DMS53 treated with DMSO at 0.1 percent for 48 hours (cell line): ENCODE results near the gene SRRM3.
"Not testable (repeated sequence)": the region's sequence is repeated elsewhere in the genome, so short reads cannot be mapped to it uniquely, and the experiment has no call there.

Experiments used
- DNase-seq: peaks from one replicate; lab custom pipeline; 2025; ENCODE audit not compliant: unreplicated experiment; lab: John Stamatoyannopoulos, UW

The SRRM3 gene

DNA sequence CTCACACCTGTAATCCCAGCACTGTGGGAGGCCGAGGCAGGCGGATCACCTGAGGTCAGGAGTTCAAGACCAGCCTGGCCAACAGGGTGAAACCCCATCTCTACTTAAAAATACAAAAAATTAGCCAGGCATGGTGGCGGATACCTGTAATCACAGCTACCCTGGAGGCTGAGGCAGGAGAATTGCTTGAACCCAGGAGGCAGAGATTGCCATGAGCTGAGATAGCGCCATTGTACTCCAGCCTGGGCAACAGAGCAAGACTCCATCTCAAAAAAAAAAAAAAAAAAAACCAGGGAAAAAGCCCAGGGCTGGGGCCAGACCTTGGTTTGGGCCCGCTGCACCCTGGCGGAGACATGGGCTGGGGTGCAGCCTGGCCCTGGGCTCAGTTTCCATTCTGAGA lies 110.1 kb downstream of the SRRM3 start:
- not testable (repeated sequence) for DNase-seq

DNA sequence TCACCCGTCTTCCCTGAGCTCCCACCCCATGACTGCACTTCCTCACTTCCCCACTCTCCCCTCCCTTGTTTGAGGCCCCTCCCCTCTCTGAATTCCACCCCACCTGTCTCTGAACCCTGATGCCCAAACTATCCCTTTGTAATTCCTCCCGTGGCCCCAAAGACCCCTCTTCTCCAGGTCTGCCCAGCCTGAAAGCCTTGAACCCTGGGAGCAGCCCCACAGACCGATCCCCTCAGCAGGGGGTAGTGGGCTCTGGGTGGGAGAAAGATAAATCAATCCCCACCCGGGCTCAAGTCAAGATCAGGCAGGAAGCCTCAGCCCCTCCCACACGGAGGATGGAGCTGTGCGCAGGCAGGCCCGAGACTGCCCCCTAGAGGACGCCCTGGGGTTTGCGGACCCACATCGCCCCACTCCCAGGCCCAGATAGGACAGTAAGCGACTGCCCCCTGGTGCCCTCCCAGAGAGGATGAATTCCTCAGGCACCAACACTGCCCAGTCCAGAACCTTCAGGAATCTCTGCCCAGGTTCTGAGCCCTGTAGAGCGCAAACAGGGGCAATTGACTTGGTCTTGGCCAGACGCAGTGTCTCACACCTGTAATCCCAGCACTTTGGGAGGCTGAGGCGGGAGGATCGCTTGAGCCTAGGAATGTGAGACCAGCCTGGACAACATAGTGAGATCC lies 112.5 kb downstream of the SRRM3 start:
- DNase-seq, result peak; percentile 97

DNA sequence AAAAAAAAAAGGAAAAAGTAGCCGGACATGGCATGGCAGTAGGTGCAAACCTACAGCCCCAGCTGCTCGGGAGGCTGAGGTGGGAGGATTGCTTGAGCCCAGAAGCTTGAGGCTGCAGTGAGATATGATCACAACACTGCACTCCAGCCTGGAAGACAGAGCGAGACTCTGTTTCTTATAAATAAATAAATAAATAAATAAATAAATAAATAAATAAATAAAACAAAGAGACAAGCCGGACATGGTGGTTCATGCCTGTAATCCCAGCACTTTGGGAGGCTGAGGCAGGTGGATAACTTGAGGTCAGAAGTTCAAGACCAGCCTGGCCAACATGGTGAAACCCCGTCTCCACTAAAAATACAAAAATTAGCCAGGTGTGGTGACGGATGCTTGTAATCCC lies 113.0 kb downstream of the SRRM3 start:
- DNase-seq, result not testable (repeated sequence)

DNA sequence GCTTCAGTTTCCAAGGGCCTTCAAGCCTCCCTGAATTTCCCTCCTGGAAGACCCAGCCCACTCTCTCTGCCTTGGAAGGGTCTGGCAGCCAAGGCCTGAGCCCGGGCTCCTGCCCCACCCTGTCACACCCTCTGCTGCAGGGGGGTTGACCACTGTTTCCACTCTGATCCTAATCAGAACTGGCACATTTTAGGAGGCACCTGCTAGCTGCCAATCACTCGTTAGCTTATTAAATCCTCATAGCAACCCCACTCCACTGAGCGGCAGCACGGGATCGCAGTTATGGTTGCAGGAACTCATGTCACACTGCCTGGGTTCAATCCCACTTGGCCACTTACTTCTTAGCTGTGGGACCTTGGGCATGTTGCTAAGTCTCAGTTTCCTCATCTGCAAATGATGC lies 113.7 kb downstream of the SRRM3 start:
- DNase-seq, result no peak

DNA sequence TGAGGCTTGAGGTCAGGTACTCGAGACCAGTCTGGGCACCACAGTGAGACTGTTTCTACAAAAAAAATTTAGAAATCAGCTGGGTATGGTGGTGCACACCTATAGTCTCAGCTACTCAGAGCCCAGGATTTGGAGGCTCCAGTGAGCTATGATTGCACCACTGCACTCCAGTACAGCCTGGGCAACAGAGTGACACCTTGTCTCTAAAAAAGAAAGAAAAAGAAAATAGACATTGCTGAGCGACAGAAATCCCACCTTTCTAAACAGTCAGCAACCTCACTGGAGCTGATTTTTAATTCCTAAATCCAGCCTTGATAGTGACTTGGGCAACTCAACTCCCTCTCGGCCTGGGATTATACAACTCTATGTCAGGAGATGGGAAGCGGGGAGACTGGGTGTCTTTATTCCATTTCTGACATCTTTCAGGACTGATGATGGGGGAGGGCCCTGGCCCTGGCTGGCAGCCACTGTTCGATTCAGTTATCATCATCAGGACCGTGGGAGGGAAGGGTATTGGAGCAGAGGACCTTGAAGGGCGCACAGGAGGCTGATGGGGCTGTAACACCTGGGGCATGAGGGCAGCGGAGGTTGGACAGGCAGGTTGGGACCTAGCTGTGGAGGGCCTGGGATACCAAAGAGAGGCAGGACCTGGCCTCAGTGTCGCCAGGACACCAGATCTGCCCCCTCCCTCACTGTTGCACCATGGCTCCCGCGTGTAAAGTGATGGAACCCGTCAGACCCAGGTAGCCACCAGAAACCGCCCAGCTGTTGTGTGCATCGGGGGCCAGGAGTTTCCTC lies 115.5 kb downstream of the SRRM3 start:
- no peak for DNase-seq

DNA sequence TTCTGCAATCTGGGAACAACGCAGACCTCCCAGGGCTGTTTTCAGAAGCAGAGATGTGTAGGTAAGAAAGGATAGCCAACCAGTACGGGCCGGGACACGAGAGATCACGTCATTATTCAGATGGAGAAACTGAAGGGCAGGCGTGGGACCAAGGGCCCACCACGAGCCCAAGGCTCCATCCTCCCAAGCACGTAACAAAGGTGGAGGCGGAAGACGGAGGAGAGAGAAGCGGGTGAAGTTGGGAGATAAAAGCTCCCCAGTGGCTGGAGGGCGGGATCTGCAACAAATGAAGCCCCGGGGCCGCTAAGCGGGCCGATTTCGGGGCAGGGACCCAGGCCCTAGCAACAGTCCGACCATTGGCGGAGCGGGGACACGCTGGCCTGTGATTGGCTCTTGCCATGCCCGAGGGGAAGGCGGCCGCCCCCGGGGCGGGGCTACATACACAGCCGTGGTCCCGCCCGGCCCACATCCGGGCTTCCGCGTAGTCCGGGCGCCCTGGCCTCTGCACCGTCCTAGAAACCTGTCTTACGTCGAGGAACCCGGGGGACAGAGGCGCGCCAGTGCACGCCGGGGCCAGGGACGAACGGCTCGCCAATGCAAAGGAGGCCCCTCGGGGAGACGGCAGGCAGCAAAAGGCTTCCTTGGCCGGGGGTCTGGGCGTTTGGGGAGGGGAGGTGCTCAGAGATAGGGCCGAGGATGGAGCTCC lies 116.2 kb downstream of the SRRM3 start:
- DNase-seq, result peak; percentile 99

DNA sequence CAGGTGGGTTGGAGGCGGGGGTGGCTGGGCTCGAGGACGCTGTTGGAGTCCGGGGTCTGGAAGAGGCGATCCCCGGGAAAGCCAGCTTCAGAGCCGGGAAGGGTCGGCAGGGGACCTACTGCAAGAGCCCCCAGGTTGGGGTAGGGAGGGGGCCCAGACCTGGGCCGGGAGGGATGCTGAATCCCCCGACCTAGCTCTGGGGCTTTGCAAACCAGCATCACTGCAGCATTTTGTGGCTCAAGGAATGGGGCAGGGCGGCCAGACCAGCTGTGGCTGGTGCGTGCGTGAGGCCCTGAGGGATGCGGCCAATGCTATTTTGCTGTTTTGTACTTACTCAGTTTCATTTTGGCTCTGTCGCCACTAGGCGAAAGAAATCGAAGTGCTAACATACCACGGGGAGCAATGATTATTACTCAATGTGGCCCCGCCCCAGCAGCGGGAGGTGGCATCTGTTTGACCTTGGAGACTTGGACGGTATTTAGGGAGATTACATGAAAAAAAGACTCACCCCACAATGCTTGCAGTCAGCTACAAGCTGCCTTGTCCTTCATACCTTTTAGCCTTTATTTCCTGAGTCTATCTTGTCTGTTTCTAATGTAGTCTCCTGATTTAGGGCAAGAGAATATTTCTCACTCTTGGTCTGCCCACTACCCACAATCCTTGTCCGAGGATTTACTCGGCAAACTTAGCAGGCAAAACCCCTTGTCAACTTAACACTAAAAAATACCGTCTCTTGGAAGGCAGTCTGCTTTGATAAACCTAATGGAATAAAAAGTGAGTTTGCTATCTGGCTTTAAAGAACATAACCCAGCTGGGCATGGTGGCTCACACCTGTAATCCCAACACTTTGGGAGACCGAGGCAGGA lies 117.0 kb downstream of the SRRM3 start:
- DNase-seq, result peak; percentile 71

DNA sequence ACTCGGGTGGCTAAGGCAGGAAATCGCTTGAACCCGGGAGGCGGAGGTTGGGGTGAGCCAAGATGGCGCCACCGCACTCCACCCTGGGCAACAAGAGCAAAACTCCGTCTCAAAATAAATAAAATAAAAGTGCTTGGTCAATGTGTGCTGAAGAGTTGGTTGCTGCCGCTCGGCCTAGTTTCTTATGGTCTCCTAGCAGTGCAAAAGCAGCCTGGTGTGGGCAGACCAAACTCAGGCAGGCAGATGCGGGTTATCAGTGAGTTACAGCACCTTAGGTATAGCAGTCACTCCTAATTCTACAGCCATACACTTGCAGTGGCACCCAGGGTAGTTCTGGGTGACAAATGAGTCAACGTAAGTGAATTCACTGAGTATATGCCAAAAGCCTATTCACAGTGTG lies 123.4 kb downstream of the SRRM3 start:
- no peak for DNase-seq

DNA sequence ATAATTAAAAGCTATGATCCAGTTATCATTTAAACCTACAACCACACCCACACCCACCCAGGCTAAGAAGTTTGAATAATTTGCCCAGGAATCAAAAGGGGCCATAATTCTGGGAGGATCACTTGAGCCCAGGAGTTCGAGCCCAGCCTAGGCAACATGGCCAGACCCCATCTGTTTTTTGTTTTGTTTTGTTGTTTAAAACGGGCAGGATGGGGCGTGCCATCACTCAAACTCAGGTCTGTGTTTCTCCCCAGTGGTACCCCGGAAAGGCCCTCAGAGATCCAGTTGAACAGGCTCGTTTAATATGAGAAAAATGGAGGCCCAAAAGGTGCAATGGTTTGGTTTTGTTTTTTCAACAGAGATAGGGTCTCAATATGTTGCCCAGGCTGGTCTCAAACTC lies 124.1 kb downstream of the SRRM3 start:
- DNase-seq, result no peak

DNA sequence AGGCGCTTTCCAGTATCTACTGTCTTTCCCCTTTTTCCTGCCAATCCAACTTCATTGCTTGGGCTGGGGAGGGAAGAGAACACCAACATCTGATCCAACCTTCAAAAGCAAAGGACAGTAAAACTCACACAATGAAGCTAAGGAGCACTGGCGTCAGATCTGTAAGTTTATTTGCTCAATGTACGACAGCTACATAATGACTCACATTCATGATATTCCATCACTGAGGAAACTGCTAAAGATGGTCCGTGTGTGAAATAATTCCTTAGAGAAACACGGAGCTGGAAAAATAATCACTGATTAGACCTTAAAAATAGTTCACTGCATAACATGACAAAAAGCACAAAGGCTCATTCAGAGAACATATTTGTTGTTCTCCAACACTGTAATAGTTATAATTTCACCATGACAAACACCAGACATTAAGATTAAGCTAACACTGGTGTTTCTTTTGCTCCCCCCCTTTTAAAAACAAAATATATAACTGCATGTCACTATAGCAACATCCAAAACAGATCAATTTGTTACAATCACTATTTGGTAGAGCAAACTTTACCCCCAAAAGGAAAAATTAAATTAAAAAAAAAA lies 125.0 kb downstream of the SRRM3 start:
- DNase-seq, result no peak

DNA sequence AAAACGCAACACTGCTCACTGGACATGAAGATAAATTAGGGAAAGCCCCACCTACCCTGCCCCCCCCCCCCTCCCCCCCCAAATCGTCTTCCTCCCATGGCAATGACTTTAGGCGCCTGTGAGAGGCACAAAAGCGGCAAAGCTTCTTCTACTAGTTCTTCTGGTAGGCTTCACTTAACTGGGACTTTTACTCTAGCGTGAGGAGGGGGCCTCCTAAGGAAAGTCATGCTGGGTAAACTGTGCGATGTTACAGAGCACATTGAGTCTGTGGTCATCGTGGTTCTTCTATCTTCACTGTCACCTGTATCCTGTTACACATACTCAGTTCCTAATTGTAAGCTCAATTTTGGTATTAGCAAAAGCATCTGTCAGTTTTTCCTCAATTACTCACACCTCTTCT lies 125.9 kb downstream of the SRRM3 start:
- DNase-seq, result no peak

DNA sequence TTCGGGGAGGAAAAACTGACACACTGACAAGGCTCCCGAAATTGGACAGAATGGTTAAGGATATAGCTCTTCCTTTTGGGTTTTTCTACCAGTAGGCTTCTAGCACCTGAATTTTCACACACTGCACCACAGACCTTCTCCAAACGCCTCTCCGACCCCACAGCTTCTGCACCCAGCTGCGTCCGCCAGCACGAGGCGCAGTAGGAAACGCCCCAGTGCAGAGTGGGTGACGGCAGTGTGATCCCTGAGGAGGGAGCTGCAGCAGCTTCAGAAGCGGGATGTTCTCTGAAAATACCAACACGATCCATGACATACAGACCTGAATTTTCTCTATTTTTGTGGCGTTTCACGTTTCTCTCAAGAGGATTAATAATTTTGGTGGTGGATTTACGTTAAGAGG lies 126.7 kb downstream of the SRRM3 start:
- DNase-seq, result no peak

DNA sequence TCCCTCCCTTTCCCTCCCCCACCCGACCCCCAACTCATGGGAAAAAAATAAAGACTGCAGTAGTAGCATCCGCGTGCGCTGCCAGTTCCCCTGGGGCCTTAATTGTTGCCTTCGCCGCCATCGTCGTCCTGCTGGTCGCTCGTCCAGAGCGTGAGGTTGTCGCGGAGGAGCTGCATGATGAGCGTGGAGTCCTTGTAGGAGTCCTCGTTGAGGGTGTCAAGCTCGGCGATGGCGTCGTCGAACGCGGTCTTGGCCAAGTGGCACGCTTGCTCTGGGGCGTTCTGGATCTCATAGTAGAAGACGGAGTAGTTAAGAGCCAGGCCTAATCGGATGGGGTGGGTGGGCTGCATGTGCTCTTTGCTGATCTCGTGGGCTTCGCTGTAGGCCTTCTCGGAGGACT lies 127.8 kb downstream of the SRRM3 start:
- no peak for DNase-seq

DNA sequence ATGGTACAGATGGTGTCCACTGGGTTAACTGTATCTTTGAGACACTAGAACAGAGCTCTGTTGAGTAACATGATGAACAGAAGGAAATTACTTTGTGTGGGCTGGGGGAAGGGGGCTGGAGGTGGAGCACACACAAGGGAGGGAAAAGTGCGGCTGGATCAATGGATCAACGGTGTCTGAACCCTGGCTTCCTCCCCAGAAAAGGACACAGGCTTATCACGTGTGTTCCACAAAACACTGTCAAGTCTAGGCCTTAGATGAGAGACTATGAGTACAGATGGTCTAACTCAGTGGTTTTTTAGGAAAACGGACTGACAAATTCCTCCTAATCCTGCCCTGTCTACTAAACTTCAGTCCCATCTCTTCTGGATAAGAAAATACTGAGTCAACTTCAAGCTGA lies 128.6 kb downstream of the SRRM3 start:
- DNase-seq, result no peak

DNA sequence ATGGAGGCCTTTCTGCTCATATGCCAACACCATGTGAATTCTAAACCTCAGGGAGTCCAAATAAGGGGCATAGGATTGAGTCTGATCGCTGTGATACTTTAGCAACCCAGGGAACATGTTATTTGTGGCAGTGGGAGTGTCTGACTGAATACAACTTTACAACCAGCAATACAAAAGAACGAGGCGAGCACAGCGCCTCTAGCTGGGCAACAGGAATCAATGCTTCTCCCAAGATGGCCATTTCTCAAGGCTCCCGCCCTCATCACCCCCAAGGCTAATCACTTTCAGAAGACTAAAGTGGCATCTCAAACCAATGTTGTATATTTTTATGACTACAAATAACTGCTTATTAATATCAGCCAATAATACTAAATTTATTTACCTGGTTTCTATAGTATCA lies 129.0 kb downstream of the SRRM3 start:
- DNase-seq, result no peak

DNA sequence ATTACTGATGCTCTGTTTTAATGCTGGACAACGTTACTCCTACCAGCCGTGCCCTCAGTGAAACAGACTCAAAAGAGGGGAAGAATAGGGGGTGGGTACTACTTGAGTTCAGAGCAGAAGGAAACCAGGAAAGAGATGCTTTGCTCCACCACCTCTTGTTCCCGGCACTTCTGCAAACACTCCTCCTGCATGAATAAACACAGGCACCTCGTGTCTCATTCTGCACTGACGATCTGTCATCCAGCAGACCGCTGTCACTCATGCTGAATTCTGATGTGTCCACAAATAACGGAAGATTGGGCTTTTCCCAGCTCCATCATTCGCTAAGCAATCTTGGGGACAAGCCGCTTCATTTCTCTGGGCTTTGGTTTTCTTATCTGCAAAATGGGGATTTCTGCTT lies 130.4 kb downstream of the SRRM3 start:
- peak; percentile 86 for DNase-seq

DNA sequence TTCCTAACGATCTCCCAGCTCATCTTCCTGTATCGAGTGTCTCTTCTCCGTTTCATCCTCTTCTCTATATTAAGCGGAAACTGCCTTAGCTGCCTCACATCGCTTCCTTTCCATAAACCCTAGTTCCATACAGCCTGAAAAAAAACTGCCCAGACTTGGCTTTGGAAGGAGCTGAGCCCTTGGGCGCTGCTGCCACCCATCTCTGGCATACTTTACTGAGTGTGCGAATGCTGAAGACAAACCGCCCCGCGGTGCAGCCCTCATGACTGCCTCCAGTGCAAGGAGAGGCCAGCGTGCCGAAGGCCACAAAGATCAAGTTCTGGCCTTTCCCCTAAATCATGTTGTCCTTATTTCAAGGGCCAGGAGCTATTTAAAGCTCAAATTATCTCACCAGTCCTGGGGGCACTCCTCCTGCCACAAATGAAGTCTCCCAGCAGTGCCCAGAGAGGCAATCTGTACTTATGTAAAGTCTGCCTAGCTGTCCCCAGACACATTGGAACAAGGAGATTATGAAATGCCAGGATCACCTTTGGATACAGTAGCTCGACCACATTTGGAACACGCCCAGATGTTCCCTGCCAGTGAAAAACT lies 131.9 kb downstream of the SRRM3 start:
- DNase-seq, result no peak

DNA sequence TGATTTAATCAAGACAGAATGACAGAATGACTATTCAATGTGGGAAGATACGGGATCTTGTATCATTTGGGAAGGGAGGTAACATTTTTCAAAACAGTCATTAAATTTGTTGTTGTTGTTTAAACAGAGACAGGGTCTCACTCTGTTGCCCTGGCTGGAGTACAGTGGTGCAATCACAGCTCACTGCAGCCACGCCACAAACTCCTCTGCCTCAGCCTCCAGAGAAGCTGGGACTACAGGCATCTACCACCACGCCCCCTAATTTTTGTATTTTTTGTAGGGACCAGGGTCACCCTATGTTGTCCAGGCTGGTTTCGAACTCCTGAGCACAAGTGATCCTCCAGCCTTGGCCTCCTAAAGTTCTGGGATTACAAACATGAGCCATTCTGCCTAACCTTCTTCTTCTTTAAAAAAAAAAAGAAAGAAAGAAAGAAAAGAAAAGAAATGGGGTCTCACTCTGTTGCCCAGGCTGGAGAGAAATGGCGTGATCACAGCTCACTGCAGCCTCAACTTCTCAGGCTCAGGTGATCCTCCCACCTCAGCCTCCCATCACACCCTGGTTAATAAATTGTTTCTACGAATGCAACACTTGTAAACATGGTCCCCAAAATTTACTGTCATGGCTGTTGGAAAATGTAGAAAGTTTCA lies 132.7 kb downstream of the SRRM3 start:
- DNase-seq, result no peak

DNA sequence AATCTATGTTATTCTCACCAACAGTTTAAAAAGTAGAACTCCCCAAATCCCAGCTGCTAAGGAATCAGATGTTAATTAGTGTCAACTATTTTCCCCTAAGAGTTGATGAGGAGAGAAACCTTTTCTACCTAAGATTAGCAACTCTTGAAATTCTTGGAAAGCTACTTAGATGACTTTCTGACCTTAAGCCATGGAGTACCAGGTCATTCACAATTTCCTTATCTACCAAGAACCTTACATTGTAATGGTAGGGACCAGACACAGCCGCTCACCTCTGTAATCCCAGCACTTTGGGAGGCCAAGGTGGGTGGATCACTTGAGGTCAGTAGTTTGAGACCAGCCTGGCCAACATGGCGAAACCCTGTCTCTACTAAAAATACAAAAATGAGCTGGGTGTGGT lies 133.7 kb downstream of the SRRM3 start:
- not testable (repeated sequence) for DNase-seq

DNA sequence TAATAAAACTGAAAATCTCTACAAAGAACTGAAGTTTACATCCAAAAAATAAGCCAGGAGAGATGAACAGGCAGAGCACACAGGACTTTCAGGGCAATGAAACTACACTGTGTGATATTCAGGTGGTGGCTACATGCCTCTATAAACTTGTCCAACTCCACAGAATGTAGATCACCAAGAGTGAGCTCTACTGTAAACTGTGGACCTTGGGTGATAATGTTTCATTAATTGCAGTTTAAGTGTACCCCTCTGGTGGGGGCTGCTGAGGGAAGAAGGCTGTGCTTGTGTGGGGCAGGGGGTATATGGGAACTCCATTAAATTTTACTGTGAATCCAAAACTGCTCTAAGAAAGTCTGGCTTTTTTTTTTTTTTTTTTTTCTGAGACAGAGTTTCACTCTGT lies 134.4 kb downstream of the SRRM3 start:
- no peak for DNase-seq
